Astrocyte (in vitro differentiated cells and primary cell): Measurements from ENCODE around the gene TOP2B. TPM values are rescaled to one million over a fixed set of nuclear protein-coding genes. Genes with fewer than 3 reads are reported as not detected.

Source experiments
- DNase-seq: peaks from one replicate; pipeline ENCODE4 v3.0.0-alpha.2; 2010; ENCODE audit warnings: low read depth
- FAIRE-seq: peaks from 2 replicates; lab custom pipeline; 2011; peaks lifted over from hg19 to GRCh38; lab: Jason Lieb, UNC
- H2AFZ ChIP-seq: 2 replicates; pipeline ENCODE4 v1.6.0; 2012; ENCODE audit warnings: low read depth, low read length, inconsistent platforms
- H3K27ac ChIP-seq: 2 replicates; pipeline ENCODE4 v1.5.1; 2011; ENCODE audit warnings: low read depth, low read length, inconsistent platforms
- H3K27me3 ChIP-seq: 2 replicates; pipeline ENCODE4 v1.6.0; 2011; ENCODE audit warnings: low read length, inconsistent platforms; ENCODE audit not compliant: insufficient read depth
- H3K36me3 ChIP-seq: 2 replicates; pipeline ENCODE4 v1.5.1; 2011; ENCODE audit warnings: low read length, inconsistent platforms; ENCODE audit not compliant: insufficient read depth
- H3K4me1 ChIP-seq: 2 replicates; pipeline ENCODE4 v1.5.1; 2011; ENCODE audit warnings: low read length, inconsistent platforms; ENCODE audit not compliant: insufficient read depth
- H3K4me2 ChIP-seq: 2 replicates; pipeline ENCODE4 v1.6.0; 2012; ENCODE audit warnings: low read length, inconsistent platforms
- H3K4me3 ChIP-seq: 2 replicates; pipeline ENCODE4 v1.5.1; 2011; ENCODE audit warnings: low read depth, mild to moderate bottlenecking, low read length, inconsistent platforms; ENCODE audit not compliant: insufficient read depth
- H3K79me2 ChIP-seq: 2 replicates; pipeline ENCODE4 v1.6.0; 2012; ENCODE audit warnings: mild to moderate bottlenecking, low read length, inconsistent platforms; ENCODE audit not compliant: insufficient read depth
- H3K9ac ChIP-seq: 2 replicates; pipeline ENCODE4 v1.6.0; 2012; ENCODE audit warnings: mild to moderate bottlenecking, low read length, inconsistent platforms
- H3K9me3 ChIP-seq: 2 replicates; pipeline ENCODE4 v1.5.1; 2012; ENCODE audit warnings: low read depth, mild to moderate bottlenecking, low read length, inconsistent platforms; ENCODE audit not compliant: insufficient read depth
- H4K20me1 ChIP-seq: 2 replicates; pipeline ENCODE4 v1.6.0; 2012; ENCODE audit warnings: low read length, inconsistent platforms; ENCODE audit not compliant: insufficient read depth
- H3K27ac Mint-ChIP-seq: one replicate; pipeline ENCODE4 v1.8.0; 2021; ENCODE audit warnings: mild to moderate bottlenecking, mixed read lengths; ENCODE audit not compliant: unreplicated experiment
- H3K27me3 Mint-ChIP-seq: one replicate; pipeline ENCODE4 v1.8.0; 2021; ENCODE audit warnings: low read depth, mixed read lengths; ENCODE audit not compliant: unreplicated experiment
- H3K36me3 Mint-ChIP-seq: one replicate; pipeline ENCODE4 v1.8.0; 2021; ENCODE audit warnings: low read depth, mixed read lengths; ENCODE audit not compliant: unreplicated experiment
- H3K4me1 Mint-ChIP-seq: one replicate; pipeline ENCODE4 v1.8.0; 2021; ENCODE audit warnings: low read depth, mixed read lengths; ENCODE audit not compliant: unreplicated experiment
- H3K4me3 Mint-ChIP-seq: one replicate; pipeline ENCODE4 v1.8.0; 2021; ENCODE audit warnings: mild to moderate bottlenecking, moderate library complexity, mixed read lengths; ENCODE audit not compliant: unreplicated experiment
- H3K9me3 Mint-ChIP-seq: one replicate; pipeline ENCODE4 v1.8.0; 2021; ENCODE audit warnings: mild to moderate bottlenecking, mixed read lengths; ENCODE audit not compliant: unreplicated experiment
- EZH2 ChIP-seq: IDR thresholded peaks from 2 replicates; pipeline ENCODE4 v1.6.1; 2012; ENCODE audit warnings: mild to moderate bottlenecking, low read length, inconsistent platforms; ENCODE audit not compliant: insufficient read depth
- total RNA-seq: library from RNA; stranded (reverse); gene quantifications from 2 replicates; pipeline ENCODE4 v1.2.1, GENCODE V29; 2021
- TF ChIP-seq, protein P1 (sequence below): IDR thresholded peaks from 2 replicates; pipeline ENCODE4 v1.5.1; 2011; ENCODE audit warnings: low read depth, mild to moderate bottlenecking, inconsistent platforms, low read length, moderate library complexity; ENCODE audit not compliant: insufficient read depth

Gene TOP2B
- total RNA-seq, 1 donor from 2014 or later, result 91.4 TPM

DNA sequence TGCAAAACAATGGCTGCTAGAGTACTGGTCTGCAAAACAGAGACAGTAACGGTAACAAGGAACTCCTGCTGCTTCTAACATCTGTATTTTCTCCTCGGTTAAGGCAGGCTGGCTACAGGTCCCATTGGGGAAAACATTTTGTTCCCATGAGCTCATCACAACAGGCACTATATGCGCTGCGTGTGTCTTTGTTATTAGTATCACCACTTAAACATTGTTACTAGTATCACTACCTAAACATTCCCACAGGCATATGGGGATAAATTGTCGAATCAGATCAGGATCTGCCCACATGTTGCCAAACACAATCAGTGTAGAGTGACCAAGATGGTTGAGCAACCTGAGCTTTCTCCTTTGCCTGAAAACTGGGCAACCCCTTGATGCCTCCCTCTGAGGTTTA, 77.2 kb downstream of the TOP2B start:
- Histone ChIP-seq H3K4me2 (no peak overlapping the region), H3K27me3 (no peaks in the 10 kb centered on the region), H3K36me3 (peaks cover 5% of the 10 kb centered on the region), H2AFZ (no peak overlapping the region), H3K9me3 (no peaks in the 10 kb centered on the region), H4K20me1 (no peaks in the 10 kb centered on the region), H3K4me3 (no peak overlapping the region), H3K27ac (peak overlapping the region; percentile 12), H3K9ac (no peak overlapping the region), H3K4me1 (peaks cover 27% of the 10 kb centered on the region), H3K79me2 (no peaks in the 10 kb centered on the region)
- FAIRE-seq (no peak), DNase-seq (no peak)
- H3K9me3 Mint-ChIP-seq, result peaks cover 3% of the 10 kb centered on the region
- H3K27ac Mint-ChIP-seq, result no peak overlapping the region
- no peaks in the 10 kb centered on the region for H3K27me3 Mint-ChIP-seq
- H3K4me3 Mint-ChIP-seq, result no peak overlapping the region
- H3K36me3 Mint-ChIP-seq, result peaks cover 2% of the 10 kb centered on the region
- peaks cover 22% of the 10 kb centered on the region for H3K4me1 Mint-ChIP-seq
- TF ChIP-seq, protein P1, sequence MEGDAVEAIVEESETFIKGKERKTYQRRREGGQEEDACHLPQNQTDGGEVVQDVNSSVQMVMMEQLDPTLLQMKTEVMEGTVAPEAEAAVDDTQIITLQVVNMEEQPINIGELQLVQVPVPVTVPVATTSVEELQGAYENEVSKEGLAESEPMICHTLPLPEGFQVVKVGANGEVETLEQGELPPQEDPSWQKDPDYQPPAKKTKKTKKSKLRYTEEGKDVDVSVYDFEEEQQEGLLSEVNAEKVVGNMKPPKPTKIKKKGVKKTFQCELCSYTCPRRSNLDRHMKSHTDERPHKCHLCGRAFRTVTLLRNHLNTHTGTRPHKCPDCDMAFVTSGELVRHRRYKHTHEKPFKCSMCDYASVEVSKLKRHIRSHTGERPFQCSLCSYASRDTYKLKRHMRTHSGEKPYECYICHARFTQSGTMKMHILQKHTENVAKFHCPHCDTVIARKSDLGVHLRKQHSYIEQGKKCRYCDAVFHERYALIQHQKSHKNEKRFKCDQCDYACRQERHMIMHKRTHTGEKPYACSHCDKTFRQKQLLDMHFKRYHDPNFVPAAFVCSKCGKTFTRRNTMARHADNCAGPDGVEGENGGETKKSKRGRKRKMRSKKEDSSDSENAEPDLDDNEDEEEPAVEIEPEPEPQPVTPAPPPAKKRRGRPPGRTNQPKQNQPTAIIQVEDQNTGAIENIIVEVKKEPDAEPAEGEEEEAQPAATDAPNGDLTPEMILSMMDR, result no peak
- TF ChIP-seq EZH2, result no peak

DNA sequence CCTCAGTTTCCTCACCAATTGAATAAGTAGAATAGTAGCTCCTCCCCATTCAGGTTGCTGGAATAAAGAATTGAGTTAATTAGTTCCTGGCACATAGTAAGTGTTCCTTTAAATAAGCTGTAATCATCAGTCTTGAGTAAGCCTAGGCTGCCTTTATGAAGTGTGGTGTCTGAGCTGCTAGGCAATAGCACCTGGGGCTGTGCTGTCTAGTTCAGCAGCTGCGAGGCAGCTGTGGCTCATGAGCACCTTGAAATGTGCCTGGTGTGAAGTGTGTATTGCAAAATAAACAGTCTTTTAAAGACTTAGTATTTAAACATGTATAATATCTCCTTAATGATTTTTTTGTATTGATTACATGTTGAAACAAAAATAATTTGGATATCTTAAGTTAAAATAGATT, 77.6 kb downstream of the TOP2B start:
- FAIRE-seq (no peak), DNase-seq (no peak)
- no peaks in the 10 kb centered on the region for H3K27me3 Mint-ChIP-seq
- Histone ChIP-seq H3K27ac (no peak overlapping the region), H3K4me3 (no peak overlapping the region), H2AFZ (no peak overlapping the region), H3K27me3 (no peaks in the 10 kb centered on the region), H3K4me2 (no peak overlapping the region), H3K9ac (no peak overlapping the region), H3K9me3 (no peaks in the 10 kb centered on the region), H4K20me1 (no peaks in the 10 kb centered on the region), H3K36me3 (peaks cover 5% of the 10 kb centered on the region), H3K4me1 (peaks cover 26% of the 10 kb centered on the region), H3K79me2 (no peaks in the 10 kb centered on the region)
- H3K4me3 Mint-ChIP-seq, result no peak overlapping the region
- peaks cover 23% of the 10 kb centered on the region for H3K4me1 Mint-ChIP-seq
- no peak for TF ChIP-seq EZH2
- TF ChIP-seq, protein P1, result no peak
- peaks cover 3% of the 10 kb centered on the region for H3K9me3 Mint-ChIP-seq
- peaks cover 2% of the 10 kb centered on the region for H3K36me3 Mint-ChIP-seq
- H3K27ac Mint-ChIP-seq, result no peak overlapping the region

DNA sequence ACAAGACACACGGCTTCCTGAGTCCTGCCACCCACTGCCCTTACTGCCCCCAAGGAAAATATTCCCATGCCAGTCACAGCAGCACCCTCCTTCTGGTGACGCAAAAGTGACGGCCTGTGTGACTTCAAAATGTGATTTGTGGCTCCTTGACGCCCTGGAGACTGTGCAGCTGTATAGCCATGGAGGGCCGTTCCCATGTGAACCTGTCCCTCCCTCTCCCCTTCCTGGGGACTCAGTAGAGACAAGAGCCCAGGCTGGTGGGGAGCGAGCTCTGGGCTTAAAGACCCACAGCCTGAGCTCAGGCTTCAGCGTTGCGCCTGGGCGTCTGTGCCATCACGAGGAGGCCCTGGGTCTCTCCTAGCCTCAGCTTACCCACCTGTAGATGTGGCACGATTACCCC, 78.2 kb downstream of the TOP2B start:
- Mint-ChIP-seq H3K4me3 (no peak overlapping the region), H3K36me3 (peaks cover 2% of the 10 kb centered on the region), H3K9me3 (peaks cover 3% of the 10 kb centered on the region), H3K27ac (no peak overlapping the region), H3K4me1 (peaks cover 28% of the 10 kb centered on the region), H3K27me3 (no peaks in the 10 kb centered on the region)
- H3K4me3 ChIP-seq, result no peak overlapping the region
- no peaks in the 10 kb centered on the region for H3K79me2 ChIP-seq
- peaks cover 29% of the 10 kb centered on the region for H3K4me1 ChIP-seq
- H3K9me3 ChIP-seq, result no peaks in the 10 kb centered on the region
- no peaks in the 10 kb centered on the region for H4K20me1 ChIP-seq
- no peak overlapping the region for H3K9ac ChIP-seq
- no peak for TF ChIP-seq EZH2
- TF ChIP-seq, protein P1, result no peak
- H3K36me3 ChIP-seq, result peaks cover 5% of the 10 kb centered on the region
- H3K27ac ChIP-seq, result no peak overlapping the region
- no peak overlapping the region for H2AFZ ChIP-seq
- DNase-seq, result no peak
- no peak overlapping the region for H3K4me2 ChIP-seq
- FAIRE-seq, result no peak
- no peaks in the 10 kb centered on the region for H3K27me3 ChIP-seq
